OCI-LY7 (cell line): ENCODE results near the gene RAB19.

Experiments
- CTCF ChIP-seq: fragments of 200-600 bp; sonication (generic); conservative IDR thresholded peaks from 2 replicates; pipeline ENCODE4 v1.5.1; 2014; ENCODE audit warnings: mild to moderate bottlenecking, antibody characterized with exemption, low read length, moderate library complexity, mixed read lengths
- EZH2phosphoT487 ChIP-seq: fragments of 200-600 bp; sonication (generic); IDR thresholded peaks from 2 replicates; pipeline ENCODE4 v1.6.1; 2018; ENCODE audit warnings: low read depth, borderline replicate concordance, mild to moderate bottlenecking, mixed run types, antibody characterized with exemption, low read length, moderate library complexity, mixed read lengths

GRCh38 chr7:140458916-140459315, 55.1 kb downstream of the RAB19 start:
- TF ChIP-seq CTCF (no peak), EZH2phosphoT487 (no peak)
